HEK293 (cell line): ENCODE measurements around the gene GAS2L3.

Experiments
- CTCF ChIP-seq: fragments of 450-650 bp; formaldehyde crosslinking; IDR thresholded peaks from 2 replicates; pipeline ENCODE4 v1.5.1; 2016; ENCODE audit warnings: missing biosample characterization, missing genetic modification characterization
- ELK4 ChIP-seq: IDR thresholded peaks from 2 replicates; pipeline ENCODE4 v1.6.1; 2011; ENCODE audit warnings: mild to moderate bottlenecking, low read depth, low read length, borderline replicate concordance
- MYNN ChIP-seq: fragments of 450-650 bp; formaldehyde crosslinking; IDR thresholded peaks from 2 replicates; pipeline ENCODE4 v1.5.1; 2016; ENCODE audit warnings: missing biosample characterization, missing genetic modification characterization, borderline replicate concordance
- PBX3 ChIP-seq: sonication (generic); formaldehyde crosslinking; IDR thresholded peaks from 2 replicates; pipeline ENCODE4 v1.8.1; 2022; ENCODE audit warnings: mild to moderate bottlenecking, moderate library complexity, missing genetic modification reagents
- REST ChIP-seq: fragments of 450-650 bp; formaldehyde crosslinking; IDR thresholded peaks from 2 replicates; pipeline ENCODE4 v1.5.1; 2016; ENCODE audit warnings: missing biosample characterization, missing genetic modification characterization
- ZBTB10 ChIP-seq: fragments of 450-650 bp; formaldehyde crosslinking; IDR thresholded peaks from 2 replicates; pipeline ENCODE4 v1.5.1; 2016; ENCODE audit warnings: missing biosample characterization, missing genetic modification characterization
- ZBTB8A ChIP-seq: fragments of 450-650 bp; formaldehyde crosslinking; IDR thresholded peaks from 2 replicates; pipeline ENCODE4 v1.5.1; 2016; ENCODE audit warnings: missing biosample characterization, missing genetic modification characterization
- ZNF10 ChIP-seq: fragments of 450-650 bp; formaldehyde crosslinking; IDR thresholded peaks from 2 replicates; pipeline ENCODE4 v1.5.1; 2017; ENCODE audit warnings: missing biosample characterization, missing genetic modification characterization
- ZNF133 ChIP-seq: fragments of 450-650 bp; formaldehyde crosslinking; IDR thresholded peaks from 2 replicates; pipeline ENCODE4 v1.5.1; 2016; ENCODE audit warnings: missing biosample characterization, missing genetic modification characterization
- ZNF558 ChIP-seq: fragments of 450-650 bp; formaldehyde crosslinking; IDR thresholded peaks from 2 replicates; pipeline ENCODE4 v1.5.1; 2016; ENCODE audit warnings: missing biosample characterization, missing genetic modification characterization
- ZNF677 ChIP-seq: fragments of 450-650 bp; IDR thresholded peaks from 2 replicates; pipeline ENCODE4 v1.5.0; 2018; ENCODE audit warnings: missing biosample characterization, mild to moderate bottlenecking, missing genetic modification characterization, moderate library complexity

GRCh38 chr12:100608776-100609175 is 35.3 kb downstream of the GAS2L3 start:
- TF ChIP-seq ZBTB8A (tag by site-specific recombination) = no peak
- no peak for TF ChIP-seq REST (tag by site-specific recombination)
- no peak for TF ChIP-seq CTCF (tag by site-specific recombination)
- no peak for TF ChIP-seq ZBTB10 (tag by site-specific recombination)
- TF ChIP-seq MYNN = no peak
- no peak for TF ChIP-seq ZNF677 (tag by site-specific recombination)
- no peak for TF ChIP-seq ZNF10 (tag by site-specific recombination)
- TF ChIP-seq PBX3 (CRISPR knock-in tag) = no peak
- TF ChIP-seq ELK4 = no peak
- TF ChIP-seq ZNF558 = no peak
- no peak for TF ChIP-seq ZNF133
